ENCODE data around the gene LRRC71.

- TF ChIP-seq, protein P1, sequence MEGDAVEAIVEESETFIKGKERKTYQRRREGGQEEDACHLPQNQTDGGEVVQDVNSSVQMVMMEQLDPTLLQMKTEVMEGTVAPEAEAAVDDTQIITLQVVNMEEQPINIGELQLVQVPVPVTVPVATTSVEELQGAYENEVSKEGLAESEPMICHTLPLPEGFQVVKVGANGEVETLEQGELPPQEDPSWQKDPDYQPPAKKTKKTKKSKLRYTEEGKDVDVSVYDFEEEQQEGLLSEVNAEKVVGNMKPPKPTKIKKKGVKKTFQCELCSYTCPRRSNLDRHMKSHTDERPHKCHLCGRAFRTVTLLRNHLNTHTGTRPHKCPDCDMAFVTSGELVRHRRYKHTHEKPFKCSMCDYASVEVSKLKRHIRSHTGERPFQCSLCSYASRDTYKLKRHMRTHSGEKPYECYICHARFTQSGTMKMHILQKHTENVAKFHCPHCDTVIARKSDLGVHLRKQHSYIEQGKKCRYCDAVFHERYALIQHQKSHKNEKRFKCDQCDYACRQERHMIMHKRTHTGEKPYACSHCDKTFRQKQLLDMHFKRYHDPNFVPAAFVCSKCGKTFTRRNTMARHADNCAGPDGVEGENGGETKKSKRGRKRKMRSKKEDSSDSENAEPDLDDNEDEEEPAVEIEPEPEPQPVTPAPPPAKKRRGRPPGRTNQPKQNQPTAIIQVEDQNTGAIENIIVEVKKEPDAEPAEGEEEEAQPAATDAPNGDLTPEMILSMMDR (IDR thresholded peaks at IDR 0.05): no peak
- TF ChIP-seq POLR2AphosphoS5 (IDR thresholded peaks at IDR 0.05) (no peak), POLR2A (IDR thresholded peaks at IDR 0.05) (no peak)
These were observed 28.3 kb downstream of the LRRC71 start for GRCh38 chr1:156948708-156949107.

Data from breast epithelium (tissue), 3 donors.